Measurements from ENCODE around the gene CGREF1.

DNA sequence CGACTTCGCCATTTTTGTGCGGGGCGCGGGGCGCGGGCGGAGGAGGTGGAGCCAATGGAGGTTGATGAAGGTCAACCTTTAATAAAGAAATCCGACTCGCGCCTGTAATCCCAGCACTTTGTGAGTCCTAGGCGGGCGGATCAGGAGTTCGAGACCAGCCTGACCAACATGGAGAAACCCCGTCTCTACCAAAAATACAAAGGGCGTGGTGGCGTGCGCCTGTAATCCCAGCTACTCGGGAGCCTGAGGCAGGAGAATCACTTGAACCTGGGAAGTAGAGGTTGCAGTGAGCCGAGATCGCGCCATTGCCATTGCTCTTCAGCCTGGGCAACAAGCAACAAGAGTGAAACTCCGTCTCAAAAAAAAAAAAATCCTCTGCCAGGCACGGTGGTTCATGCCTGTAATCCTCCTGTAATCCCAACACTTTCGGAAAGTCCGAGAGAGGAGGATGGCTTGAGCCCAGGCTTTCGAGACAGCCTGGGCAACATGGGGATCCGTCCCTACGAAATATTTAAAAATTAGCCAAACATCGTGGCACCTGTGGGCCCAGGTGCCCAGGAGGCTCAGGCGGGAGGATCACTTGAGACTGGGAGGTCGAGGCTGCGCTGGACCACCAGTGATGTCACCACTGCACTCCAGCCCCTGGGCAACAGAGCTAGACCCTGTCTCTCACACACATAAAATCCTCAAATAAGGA lies 16.0 kb upstream of the CGREF1 start:
- TF ChIP-seq CTCF (IDR thresholded peaks at IDR 0.05) (no peak), POLR2A (IDR thresholded peaks at IDR 0.05) (no peak)
